Measurements from ENCODE around the gene CHMP3.
A peak's percentile ranks its signal among the peaks of the same experiment; 100 is the strongest.
"Not testable (repeated sequence)": the region's sequence is repeated elsewhere in the genome, so short reads cannot be mapped to it uniquely, and the experiment has no call there.

CHMP3 gene

DNA sequence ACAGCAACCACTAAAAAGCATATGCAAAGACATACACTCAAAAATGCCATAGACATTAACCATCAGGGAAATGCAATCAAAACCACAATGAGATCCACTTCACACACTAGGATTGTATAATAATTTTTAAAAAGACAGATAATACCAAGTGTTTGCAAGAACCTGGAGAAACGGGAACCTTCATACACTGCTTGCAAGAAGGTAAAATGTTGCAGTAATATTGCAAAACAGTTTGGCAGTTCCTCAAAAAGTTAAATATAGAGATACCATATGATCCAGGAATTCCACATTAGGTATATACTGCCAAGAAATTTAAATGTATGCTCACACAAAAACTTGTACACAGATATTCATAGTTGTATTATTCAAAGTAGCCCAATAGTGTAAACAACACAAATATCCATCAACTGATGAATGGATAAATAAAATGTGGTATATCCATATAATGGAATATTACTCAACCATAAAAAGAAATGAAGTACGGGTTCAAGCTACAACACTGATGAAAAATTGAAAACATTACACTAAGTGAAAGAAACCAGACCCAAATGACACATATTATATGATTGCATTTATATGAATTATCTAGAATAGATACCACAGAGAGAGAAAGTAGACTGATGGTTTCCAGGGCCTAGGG is 14.7 kb upstream of the CHMP3 start:
- Histone ChIP-seq H3K36me3 (ENCODE audit: control insufficient read depth, insufficient read depth, low read length) (no peaks in the 10 kb centered on the region), H3K4me3 (ENCODE audit: low read depth, low read length) (no peak overlapping the region), H3K4me1 (ENCODE audit: control insufficient read depth, insufficient read depth, low read length) (no peaks in the 10 kb centered on the region), H3K27me3 (ENCODE audit: control insufficient read depth, insufficient read depth, low read length) (no peaks in the 10 kb centered on the region), H3K9ac (ENCODE audit: low read depth, low read length) (no peak overlapping the region), H3K9me3 (ENCODE audit: control insufficient read depth, insufficient read depth, low read length) (no peaks in the 10 kb centered on the region)

DNA sequence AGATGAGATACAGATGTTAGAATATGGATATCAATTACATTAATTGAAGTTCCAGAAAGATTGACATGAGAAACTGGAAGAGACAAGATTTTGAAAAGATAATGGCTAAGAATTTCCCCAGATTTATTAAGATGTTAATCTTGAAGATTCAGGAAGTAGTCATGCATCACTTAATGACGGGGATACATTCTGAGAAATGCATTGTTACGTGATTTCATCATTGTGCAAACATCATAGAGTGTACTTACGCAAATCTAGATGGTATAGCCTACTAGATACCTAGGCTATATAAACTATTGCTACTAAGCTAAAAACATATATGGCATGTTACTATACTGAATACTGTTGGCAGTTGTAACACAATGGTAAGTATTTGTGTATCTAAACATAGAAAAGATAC is 6.8 kb upstream of the CHMP3 start:
- Histone ChIP-seq H3K9ac (ENCODE audit: low read depth, low read length) (no peak overlapping the region), H3K9me3 (ENCODE audit: control insufficient read depth, insufficient read depth, low read length) (no peaks in the 10 kb centered on the region), H3K36me3 (ENCODE audit: control insufficient read depth, insufficient read depth, low read length) (no peaks in the 10 kb centered on the region), H3K27me3 (ENCODE audit: control insufficient read depth, insufficient read depth, low read length) (peaks cover 7% of the 10 kb centered on the region), H3K4me3 (ENCODE audit: low read depth, low read length) (no peak overlapping the region), H3K4me1 (ENCODE audit: control insufficient read depth, insufficient read depth, low read length) (no peaks in the 10 kb centered on the region)

DNA sequence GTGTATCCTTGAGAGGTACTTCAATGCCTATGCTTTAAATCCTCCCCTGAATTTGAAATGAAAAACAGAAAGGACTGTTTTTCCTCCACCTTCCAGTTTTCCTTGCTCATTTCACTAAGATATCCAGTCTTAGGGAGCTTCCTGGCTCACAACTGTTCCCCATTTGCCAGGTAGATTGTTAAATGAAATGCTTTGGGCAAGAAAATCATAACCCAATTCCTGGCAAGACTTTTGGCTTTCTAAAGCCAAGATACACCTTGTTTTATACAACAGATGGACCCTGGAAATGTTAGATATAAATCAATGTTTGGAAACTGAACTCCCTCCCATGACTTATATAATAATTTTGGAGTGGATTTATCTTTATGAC is 3.6 kb upstream of the CHMP3 start:
- Histone ChIP-seq H3K4me1 (ENCODE audit: control insufficient read depth, insufficient read depth, low read length) (peaks cover 3% of the 10 kb centered on the region), H3K9ac (ENCODE audit: low read depth, low read length) (no peak overlapping the region), H3K9me3 (ENCODE audit: control insufficient read depth, insufficient read depth, low read length) (peaks cover 3% of the 10 kb centered on the region), H3K27me3 (ENCODE audit: control insufficient read depth, insufficient read depth, low read length) (peaks cover 14% of the 10 kb centered on the region), H3K4me3 (ENCODE audit: low read depth, low read length) (no peak overlapping the region), H3K36me3 (ENCODE audit: control insufficient read depth, insufficient read depth, low read length) (no peaks in the 10 kb centered on the region)

DNA sequence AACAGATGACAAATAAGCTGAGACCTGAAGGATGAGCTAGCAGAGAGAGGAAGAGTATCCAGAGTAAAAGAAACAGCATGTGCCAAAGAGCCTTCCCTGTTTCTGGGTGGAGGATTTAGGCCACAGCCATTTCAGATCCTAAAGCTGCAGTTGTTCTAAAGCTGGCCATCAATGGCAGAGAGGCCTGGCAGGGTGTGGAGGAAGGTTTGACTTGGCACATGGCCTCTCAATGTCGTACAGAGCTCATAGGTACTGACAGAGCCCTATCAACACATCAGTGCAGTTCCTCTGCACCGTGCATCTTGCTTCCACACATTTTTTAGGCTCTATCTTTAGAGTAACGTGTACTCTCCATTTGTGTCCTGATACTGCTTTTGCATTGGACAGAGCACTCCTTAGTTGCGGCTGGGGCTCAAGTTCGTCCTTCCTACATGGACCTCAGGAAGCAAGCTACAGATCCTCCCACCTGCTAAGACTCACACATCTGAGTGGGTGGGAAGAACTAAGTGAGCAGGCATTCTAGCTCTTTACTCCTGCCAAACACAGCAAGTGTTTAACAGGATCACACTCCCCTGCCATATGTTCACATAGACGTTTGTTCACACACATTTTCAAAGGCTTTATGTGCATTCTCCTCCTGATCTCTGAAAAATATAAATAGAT is 3.0 kb upstream of the CHMP3 start:
- H3K36me3 ChIP-seq (ENCODE audit: control insufficient read depth, insufficient read depth, low read length), result no peaks in the 10 kb centered on the region
- no peak overlapping the region for H3K9ac ChIP-seq (ENCODE audit: low read depth, low read length)
- H3K4me3 ChIP-seq (ENCODE audit: low read depth, low read length), result no peak overlapping the region
- H3K27me3 ChIP-seq (ENCODE audit: control insufficient read depth, insufficient read depth, low read length), result peaks cover 14% of the 10 kb centered on the region
- peaks cover 3% of the 10 kb centered on the region for H3K9me3 ChIP-seq (ENCODE audit: control insufficient read depth, insufficient read depth, low read length)
- peaks cover 3% of the 10 kb centered on the region for H3K4me1 ChIP-seq (ENCODE audit: control insufficient read depth, insufficient read depth, low read length)

DNA sequence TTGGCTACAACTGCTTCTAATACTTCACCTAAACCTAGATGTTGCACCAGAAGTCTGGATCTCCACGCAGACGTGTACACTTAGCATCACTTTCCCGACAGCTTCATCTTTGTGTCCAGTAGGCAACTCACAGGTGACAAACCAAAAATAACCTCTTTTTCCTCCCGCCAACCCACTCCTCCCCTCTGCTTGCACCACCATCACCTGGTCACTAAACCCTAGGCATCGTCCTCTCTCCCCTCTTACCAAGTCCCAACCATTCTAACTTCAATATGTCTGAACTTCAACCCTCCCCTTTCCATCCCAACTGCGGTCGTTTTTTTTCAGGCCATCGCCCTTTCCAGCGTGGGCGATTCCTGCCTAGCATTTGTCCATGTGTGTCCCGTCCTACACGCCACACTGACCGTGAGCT is 413 bp upstream of the CHMP3 start:
- peaks cover 14% of the 10 kb centered on the region for H3K27me3 ChIP-seq (ENCODE audit: control insufficient read depth, insufficient read depth, low read length)
- peaks cover 3% of the 10 kb centered on the region for H3K9me3 ChIP-seq (ENCODE audit: control insufficient read depth, insufficient read depth, low read length)
- no peak overlapping the region for H3K9ac ChIP-seq (ENCODE audit: low read depth, low read length)
- H3K4me3 ChIP-seq (ENCODE audit: low read depth, low read length), result peak overlapping the region; percentile 94
- no peaks in the 10 kb centered on the region for H3K36me3 ChIP-seq (ENCODE audit: control insufficient read depth, insufficient read depth, low read length)
- H3K4me1 ChIP-seq (ENCODE audit: control insufficient read depth, insufficient read depth, low read length), result peaks cover 3% of the 10 kb centered on the region

DNA sequence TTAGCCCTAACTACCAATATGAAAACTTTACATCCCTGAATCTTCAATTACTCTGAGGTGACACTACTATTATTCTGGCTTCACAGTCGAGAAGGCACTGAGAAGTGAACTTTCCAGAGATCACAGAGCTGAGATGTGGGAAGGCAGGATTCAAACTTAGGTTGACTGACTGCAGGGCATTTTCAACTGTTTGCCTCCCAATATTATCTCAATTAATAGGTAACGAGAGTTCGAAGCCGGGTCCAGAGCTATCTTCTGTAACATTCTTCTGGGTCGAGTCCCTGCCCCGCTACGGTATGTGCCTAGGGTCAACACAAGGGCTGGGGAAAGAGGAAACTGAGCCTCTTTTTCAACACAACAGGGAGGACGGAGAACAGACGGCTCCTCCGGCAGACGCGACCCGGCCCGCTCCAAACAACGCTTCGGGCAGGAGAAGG is 740 bp downstream of the CHMP3 start:
- peaks cover 3% of the 10 kb centered on the region for H3K9me3 ChIP-seq (ENCODE audit: control insufficient read depth, insufficient read depth, low read length)
- H3K36me3 ChIP-seq (ENCODE audit: control insufficient read depth, insufficient read depth, low read length), result no peaks in the 10 kb centered on the region
- H3K4me3 ChIP-seq (ENCODE audit: low read depth, low read length), result peak overlapping the region; percentile 94
- H3K9ac ChIP-seq (ENCODE audit: low read depth, low read length), result peak overlapping the region; percentile 99
- H3K4me1 ChIP-seq (ENCODE audit: control insufficient read depth, insufficient read depth, low read length), result peaks cover 3% of the 10 kb centered on the region
- peaks cover 14% of the 10 kb centered on the region for H3K27me3 ChIP-seq (ENCODE audit: control insufficient read depth, insufficient read depth, low read length)

DNA sequence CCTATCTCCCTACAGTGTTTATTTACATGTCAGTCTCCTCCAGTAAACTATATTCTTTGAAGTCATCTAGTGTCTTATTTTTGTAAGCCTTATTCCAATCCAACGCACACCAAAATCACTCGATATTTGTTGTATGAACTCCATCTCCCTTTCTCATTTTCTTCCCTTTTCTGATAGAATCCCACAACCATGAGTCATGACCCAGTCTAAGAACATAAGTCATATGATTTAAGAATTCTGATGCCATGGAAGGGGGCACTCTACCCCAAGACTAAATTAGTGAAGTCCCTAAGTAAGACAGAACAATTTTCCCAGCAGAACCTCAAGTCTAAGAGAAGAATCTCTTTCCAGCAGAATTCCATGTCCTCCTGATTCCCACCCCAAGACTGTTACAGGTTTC is 5.4 kb downstream of the CHMP3 start:
- H3K27me3 ChIP-seq (ENCODE audit: control insufficient read depth, insufficient read depth, low read length), result no peaks in the 10 kb centered on the region
- no peak overlapping the region for H3K9ac ChIP-seq (ENCODE audit: low read depth, low read length)
- H3K36me3 ChIP-seq (ENCODE audit: control insufficient read depth, insufficient read depth, low read length), result no peaks in the 10 kb centered on the region
- peaks cover 3% of the 10 kb centered on the region for H3K4me1 ChIP-seq (ENCODE audit: control insufficient read depth, insufficient read depth, low read length)
- H3K4me3 ChIP-seq (ENCODE audit: low read depth, low read length), result no peak overlapping the region
- H3K9me3 ChIP-seq (ENCODE audit: control insufficient read depth, insufficient read depth, low read length), result no peaks in the 10 kb centered on the region

DNA sequence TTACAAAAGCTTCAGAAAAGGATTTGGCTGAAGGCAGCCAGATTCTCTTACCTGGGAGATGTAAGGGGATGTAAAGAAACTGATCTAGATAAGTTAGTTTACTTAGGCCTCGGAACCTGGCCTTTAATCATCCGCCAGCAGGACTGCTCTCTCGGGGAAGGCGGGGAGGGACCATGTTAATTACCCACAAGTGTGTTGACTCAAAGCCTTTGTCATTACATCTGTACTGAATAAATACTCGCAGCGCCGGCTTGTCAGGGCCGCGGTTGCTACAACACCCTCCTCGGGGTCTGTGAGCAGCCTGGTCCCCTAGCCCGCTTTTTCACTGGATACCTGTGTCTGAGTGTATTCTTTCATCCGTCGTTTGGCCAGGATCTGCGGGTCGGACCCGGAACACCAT is 6.7 kb downstream of the CHMP3 start:
- Histone ChIP-seq H3K9me3 (ENCODE audit: control insufficient read depth, insufficient read depth, low read length) (peaks cover 4% of the 10 kb centered on the region), H3K27me3 (ENCODE audit: control insufficient read depth, insufficient read depth, low read length) (no peaks in the 10 kb centered on the region), H3K4me3 (ENCODE audit: low read depth, low read length) (no peak overlapping the region), H3K4me1 (ENCODE audit: control insufficient read depth, insufficient read depth, low read length) (peaks cover 3% of the 10 kb centered on the region), H3K9ac (ENCODE audit: low read depth, low read length) (no peak overlapping the region), H3K36me3 (ENCODE audit: control insufficient read depth, insufficient read depth, low read length) (no peaks in the 10 kb centered on the region)

DNA sequence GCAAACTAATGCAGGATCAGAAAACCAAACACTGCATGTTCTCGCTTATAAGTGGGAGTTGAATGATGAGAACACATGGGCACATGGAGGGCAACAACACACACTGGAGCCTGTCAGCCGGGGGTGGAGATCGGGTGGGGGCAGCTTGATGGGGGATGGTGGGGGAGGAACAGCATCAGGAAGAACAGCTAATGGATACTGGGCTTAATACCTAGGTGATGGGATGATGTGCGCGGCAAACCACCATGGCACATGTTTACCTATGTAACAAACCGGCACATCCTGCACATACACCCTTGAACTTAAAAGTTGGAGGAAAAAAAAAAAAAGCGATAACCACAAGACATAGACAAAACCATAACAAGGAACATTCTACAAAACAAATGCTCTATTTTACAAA is 10.4 kb downstream of the CHMP3 start:
- no peaks in the 10 kb centered on the region for H3K36me3 ChIP-seq (ENCODE audit: control insufficient read depth, insufficient read depth, low read length)
- H3K4me1 ChIP-seq (ENCODE audit: control insufficient read depth, insufficient read depth, low read length), result peaks cover 3% of the 10 kb centered on the region
- no peak overlapping the region for H3K4me3 ChIP-seq (ENCODE audit: low read depth, low read length)
- H3K9ac ChIP-seq (ENCODE audit: low read depth, low read length), result no peak overlapping the region
- no peaks in the 10 kb centered on the region for H3K27me3 ChIP-seq (ENCODE audit: control insufficient read depth, insufficient read depth, low read length)
- H3K9me3 ChIP-seq (ENCODE audit: control insufficient read depth, insufficient read depth, low read length), result peaks cover 9% of the 10 kb centered on the region

DNA sequence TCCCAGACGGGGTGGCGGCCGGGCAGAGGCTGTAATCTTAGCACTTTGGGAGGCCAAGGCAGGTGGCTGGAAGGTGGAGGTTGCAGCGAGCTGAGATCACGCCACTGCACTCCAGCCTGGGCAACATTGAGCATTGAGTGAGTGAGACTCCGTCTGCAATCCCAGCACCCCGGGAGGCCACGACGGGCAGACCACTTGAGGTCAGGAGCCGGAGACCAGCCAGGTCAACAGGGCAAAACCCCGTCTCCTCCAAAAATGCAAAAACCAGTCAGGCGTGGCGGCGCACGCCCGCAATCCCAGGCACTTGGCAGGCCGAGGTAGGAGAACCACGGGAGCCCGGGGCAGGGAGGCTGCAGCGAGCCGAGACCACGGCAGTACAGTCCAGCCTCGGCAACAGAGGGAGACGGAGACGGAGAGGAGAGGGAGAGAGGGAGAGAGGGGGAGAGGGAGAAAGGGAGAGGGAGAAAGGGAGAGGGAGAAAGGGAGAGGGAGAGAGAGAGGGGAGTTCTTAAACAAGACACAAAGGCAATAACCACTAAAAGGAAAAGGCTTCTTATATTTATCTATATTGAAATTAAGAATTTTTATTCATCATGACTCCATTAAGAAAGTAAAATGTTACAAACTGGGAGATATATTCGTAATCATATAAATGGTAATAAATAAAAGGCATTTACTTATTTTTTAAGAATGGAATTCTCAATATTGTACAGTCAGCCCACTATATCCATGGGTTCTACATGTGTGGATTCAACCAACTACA is 13.1 kb downstream of the CHMP3 start:
- H3K9ac ChIP-seq (ENCODE audit: low read depth, low read length); H3K27me3 ChIP-seq (ENCODE audit: control insufficient read depth, insufficient read depth, low read length); H3K36me3 ChIP-seq (ENCODE audit: control insufficient read depth, insufficient read depth, low read length); H3K4me3 ChIP-seq (ENCODE audit: low read depth, low read length); H3K4me1 ChIP-seq (ENCODE audit: control insufficient read depth, insufficient read depth, low read length): not testable (repeated sequence)
- H3K9me3 ChIP-seq (ENCODE audit: control insufficient read depth, insufficient read depth, low read length), result peaks cover 13% of the 10 kb centered on the region

DNA sequence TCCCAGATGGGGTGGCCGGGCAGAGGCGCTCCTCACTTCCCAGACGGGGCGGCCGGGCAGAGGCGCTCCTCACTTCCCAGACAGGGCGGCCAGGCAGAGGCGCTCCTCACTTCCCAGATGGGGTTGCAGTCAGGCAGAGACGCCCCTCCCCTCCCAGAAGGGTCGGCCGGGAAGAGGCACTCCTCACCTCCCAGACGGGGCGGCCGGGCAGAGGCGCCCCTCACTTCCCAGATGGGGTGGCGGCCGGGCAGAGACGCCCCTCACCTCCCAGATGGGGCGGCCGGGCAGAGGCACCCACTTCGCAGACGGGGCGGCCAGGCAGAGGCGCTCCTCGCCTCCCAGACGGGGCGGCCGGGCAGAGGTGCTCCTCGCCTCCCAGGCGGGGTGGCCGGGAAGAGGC is 13.8 kb downstream of the CHMP3 start:
- peaks cover 13% of the 10 kb centered on the region for H3K9me3 ChIP-seq (ENCODE audit: control insufficient read depth, insufficient read depth, low read length)
- H3K4me3 ChIP-seq (ENCODE audit: low read depth, low read length), result not testable (repeated sequence)

DNA sequence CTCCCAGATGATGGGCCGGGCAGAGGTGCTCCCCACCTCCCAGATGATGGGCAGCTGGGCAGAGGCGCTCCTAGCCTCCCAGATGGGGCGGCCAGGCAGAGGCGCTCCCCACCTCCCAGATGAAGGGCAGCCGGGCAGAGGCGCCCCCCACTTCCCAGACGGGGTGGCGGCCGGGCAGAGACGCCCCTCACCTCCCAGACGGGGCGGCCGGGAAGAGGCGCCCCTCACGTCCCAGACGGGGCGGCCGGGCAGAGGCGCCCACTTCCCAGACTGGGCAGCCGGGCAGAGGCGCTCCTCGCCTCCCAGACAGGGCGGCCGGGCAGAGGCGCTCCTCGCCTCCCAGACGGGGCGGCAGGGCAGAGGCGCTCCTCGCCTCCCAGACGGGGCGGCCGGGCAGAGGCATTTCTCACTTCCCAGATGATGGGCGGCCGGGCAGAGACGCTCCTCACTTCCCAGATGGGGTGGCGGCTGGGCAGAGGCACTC is 14.3 kb downstream of the CHMP3 start:
- not testable (repeated sequence) for H3K4me3 ChIP-seq (ENCODE audit: low read depth, low read length); H3K9ac ChIP-seq (ENCODE audit: low read depth, low read length); H3K36me3 ChIP-seq (ENCODE audit: control insufficient read depth, insufficient read depth, low read length); H3K27me3 ChIP-seq (ENCODE audit: control insufficient read depth, insufficient read depth, low read length); H3K4me1 ChIP-seq (ENCODE audit: control insufficient read depth, insufficient read depth, low read length)
- peaks cover 13% of the 10 kb centered on the region for H3K9me3 ChIP-seq (ENCODE audit: control insufficient read depth, insufficient read depth, low read length)

More for the DNA sequence above, 13.8 kb downstream of the CHMP3 start:
- not testable (repeated sequence) for H3K27me3 ChIP-seq (ENCODE audit: control insufficient read depth, insufficient read depth, low read length); H3K4me1 ChIP-seq (ENCODE audit: control insufficient read depth, insufficient read depth, low read length); H3K9ac ChIP-seq (ENCODE audit: low read depth, low read length); H3K36me3 ChIP-seq (ENCODE audit: control insufficient read depth, insufficient read depth, low read length)

Measured in iPS-15b (cell line).